HG03135 (cell line): ENCODE measurements around the gene ALMS1.
"Not testable (repeated sequence)": the region's sequence is repeated elsewhere in the genome, so short reads cannot be mapped to it uniquely, and the experiment has no call there.

Experiments used
- ATAC-seq: cut with Tn5 transposase; IDR thresholded peaks from one replicate; pipeline ENCODE4 v1.9.1; 2021; ENCODE audit warnings: mild to moderate bottlenecking, moderate library complexity; ENCODE audit not compliant: unreplicated experiment

Gene ALMS1

GRCh38 chr2:73385504-73386341, at the start of gene ALMS1:
Gene ALMS1 (plus strand): TSS chr2:73385836. CDS start chr2:73385869, 33 bp downstream.
- ATAC-seq: peak; percentile 86

GRCh38 chr2:73337828-73338227, 47.8 kb upstream of the ALMS1 start:
- peak; percentile 75 for ATAC-seq

- no peak for ATAC-seq
Measured at GRCh38 chr2:73339201-73339600, 46.4 kb upstream of the ALMS1 start.

- ATAC-seq: no peak
Measured at GRCh38 chr2:73341039-73341438, 44.6 kb upstream of the ALMS1 start.

- no peak for ATAC-seq
Measured at GRCh38 chr2:73343992-73344391, 41.6 kb upstream of the ALMS1 start.

GRCh38 chr2:73344747-73345146, 40.9 kb upstream of the ALMS1 start:
- ATAC-seq: not testable (repeated sequence)

- ATAC-seq: no peak
Measured at GRCh38 chr2:73350035-73350691, 35.5 kb upstream of the ALMS1 start.

- no peak for ATAC-seq
Measured at GRCh38 chr2:73356097-73356496, 29.5 kb upstream of the ALMS1 start.

- ATAC-seq: no peak
Measured at GRCh38 chr2:73359915-73360697, 25.5 kb upstream of the ALMS1 start.

- no peak for ATAC-seq
Measured at GRCh38 chr2:73366060-73366459, 19.6 kb upstream of the ALMS1 start.

GRCh38 chr2:73368781-73369180, 16.9 kb upstream of the ALMS1 start:
- ATAC-seq: no peak

- ATAC-seq: no peak
Measured at GRCh38 chr2:73370348-73370747, 15.3 kb upstream of the ALMS1 start.

GRCh38 chr2:73373344-73373743, 12.3 kb upstream of the ALMS1 start:
- no peak for ATAC-seq

GRCh38 chr2:73374269-73374668, 11.4 kb upstream of the ALMS1 start:
- no peak for ATAC-seq

GRCh38 chr2:73376681-73377080, 9.0 kb upstream of the ALMS1 start:
- ATAC-seq: no peak

- no peak for ATAC-seq
Measured at GRCh38 chr2:73383036-73383435, 2.6 kb upstream of the ALMS1 start.

- ATAC-seq: no peak
Measured at GRCh38 chr2:73385123-73385503, 523 bp upstream of the ALMS1 start.

- peak; percentile 20 for ATAC-seq
Measured at GRCh38 chr2:73386342-73386868, 769 bp downstream of the ALMS1 start.

GRCh38 chr2:73386894-73387636, 1.4 kb downstream of the ALMS1 start:
- ATAC-seq: no peak

GRCh38 chr2:73402386-73403103, 16.9 kb downstream of the ALMS1 start:
- no peak for ATAC-seq
